Esophagus muscularis mucosa (tissue), 4 donors: ENCODE results near the gene TMEM59L. TPM values are rescaled to one million over a fixed set of nuclear protein-coding genes. Genes with fewer than 3 reads are reported as not detected.

Experiments
- DNase-seq: peaks from one replicate; pipeline ENCODE4 v3.0.0-alpha.2; 2017; ENCODE audit errors: extremely low spot score
- H3K27ac ChIP-seq, 4 donors: fragments of 200-600 bp; sonication (generic); replicated peaks in 1 of 4; 1 replicate in 3 of 4; 2 replicates in 1 of 4; pipeline ENCODE4 v1.5.1; 2016 to 2019; ENCODE audit warnings: mild to moderate bottlenecking in 1 of 4
- H3K27me3 ChIP-seq, 4 donors: fragments of 200-600 bp; sonication (generic); one replicate each; pipeline versions ENCODE4 v1.5.1 to v1.6.0; 2016 to 2019
- H3K36me3 ChIP-seq, 4 donors: fragments of 200-600 bp; sonication (generic); one replicate each; pipeline ENCODE4 v1.5.1; 2016 to 2019
- H3K4me1 ChIP-seq, 4 donors: fragments of 200-600 bp; sonication (generic); one replicate each; pipeline ENCODE4 v1.5.1; 2016 to 2019
- H3K4me3 ChIP-seq, 4 donors: fragments of 200-600 bp; sonication (generic); 1 replicate in 2 of 4; 2 replicates in 2 of 4; pipeline ENCODE4 v1.5.1; 2016 to 2019; ENCODE audit warnings: mild to moderate bottlenecking in 4 of 4, moderate library complexity in 1 of 4
- H3K9me3 ChIP-seq, 4 donors: fragments of 200-600 bp; sonication (generic); 1 replicate in 3 of 4; 2 replicates in 1 of 4; pipeline ENCODE4 v1.5.1; 2016 to 2019
- EP300 ChIP-seq: sonication (generic); formaldehyde crosslinking; IDR thresholded peaks from one replicate; pipeline ENCODE4 v1.6.1; 2017; ENCODE audit warnings: antibody characterized with exemption
- POLR2A ChIP-seq: fragments of 450-650 bp; IDR thresholded peaks from one replicate; pipeline ENCODE4 v1.6.1; 2017; ENCODE audit warnings: antibody characterized with exemption, moderate library complexity, mild to moderate bottlenecking, low read depth
- POLR2AphosphoS5 ChIP-seq, 2 donors: sonication (generic); formaldehyde crosslinking; IDR thresholded peaks; one replicate each; pipeline ENCODE4 v1.6.1; 2017; ENCODE audit warnings: antibody characterized with exemption in 2 of 2
- WGBS: methylation state at CpG from one replicate; pipeline ENCODE4 v1.1.5; 2018; 5-methylcytosine and 5-hydroxymethylcytosine counted together
- intact Hi-C: fragments of 100-400 bp; cut with DNase I; formaldehyde crosslinking; loops from one replicate; pipeline ENCODE4 v1.15.1; 2023
- total RNA-seq, 4 donors: library from RNA; depleted of rRNA; stranded (reverse); fragments of >200 nt; gene quantifications; one replicate each; pipeline versions ENCODE4 v1.1.0 to v1.2.1, GENCODE V29; 2016
- TF ChIP-seq, protein P1 (sequence below), 3 experiments: fragments of 200-600 bp in 2 of 3; fragments of 450-650 bp in 1 of 3; sonication (generic) in 2 of 3; IDR thresholded peaks; one replicate each; pipeline ENCODE4 v1.5.1; 2017 to 2019; ENCODE audit warnings: antibody characterized with exemption in 3 of 3, mild to moderate bottlenecking in 2 of 3, moderate library complexity in 1 of 3

TMEM59L gene
- 1 to 10 TPM; 2.4 to 3.6 (median 2.8) TPM for total RNA-seq

DNA sequence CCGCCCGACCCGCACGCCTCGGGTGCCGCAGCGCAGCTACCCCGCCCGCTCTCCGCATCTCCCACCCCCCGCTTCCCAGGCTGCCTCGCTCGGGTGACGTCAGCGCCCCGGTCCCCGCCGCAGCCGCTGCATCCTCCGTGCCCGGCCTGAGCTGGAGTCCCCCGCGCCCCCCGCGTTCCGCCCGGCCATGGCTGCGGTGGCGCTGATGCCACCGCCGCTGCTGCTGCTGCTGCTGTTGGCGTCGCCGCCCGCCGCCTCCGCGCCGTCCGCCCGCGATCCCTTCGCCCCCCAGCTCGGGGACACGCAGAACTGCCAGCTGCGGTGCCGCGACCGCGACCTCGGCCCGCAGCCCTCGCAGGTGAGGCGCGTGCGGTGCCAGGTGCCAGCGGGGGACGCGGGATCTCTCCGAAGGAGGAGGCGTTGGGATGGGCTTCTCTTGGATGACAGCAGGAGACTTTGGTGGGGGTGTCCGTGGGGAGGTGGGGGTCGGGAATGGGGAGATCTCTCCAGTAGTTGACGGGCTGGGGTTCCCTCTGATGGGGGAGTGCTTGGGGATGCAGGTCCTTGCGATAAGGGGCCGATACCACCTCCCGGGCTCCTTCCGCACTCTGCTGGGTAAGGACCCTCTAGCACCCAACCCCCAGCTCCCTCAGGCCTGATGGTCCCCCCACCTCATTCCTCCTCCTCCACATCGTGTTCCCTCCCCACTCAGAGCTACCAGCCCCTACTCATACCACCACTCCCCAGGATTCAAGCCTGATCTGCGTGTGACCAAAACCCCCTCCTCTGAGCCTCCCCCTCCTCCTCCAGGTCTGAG, at the start of gene TMEM59L:
Gene TMEM59L, plus strand, starts transcription at position 99 of the 817 bp plus-strand sequence. Its CDS starts 89 bp downstream, at position 188.
- 5% methylated on average over 14 of the region's 70 CpGs for WGBS
- TF ChIP-seq POLR2AphosphoS5 (IDR thresholded peaks at IDR 0.05) (no peak), EP300 (no peak), POLR2A (no peak)
- TF ChIP-seq, protein P1, sequence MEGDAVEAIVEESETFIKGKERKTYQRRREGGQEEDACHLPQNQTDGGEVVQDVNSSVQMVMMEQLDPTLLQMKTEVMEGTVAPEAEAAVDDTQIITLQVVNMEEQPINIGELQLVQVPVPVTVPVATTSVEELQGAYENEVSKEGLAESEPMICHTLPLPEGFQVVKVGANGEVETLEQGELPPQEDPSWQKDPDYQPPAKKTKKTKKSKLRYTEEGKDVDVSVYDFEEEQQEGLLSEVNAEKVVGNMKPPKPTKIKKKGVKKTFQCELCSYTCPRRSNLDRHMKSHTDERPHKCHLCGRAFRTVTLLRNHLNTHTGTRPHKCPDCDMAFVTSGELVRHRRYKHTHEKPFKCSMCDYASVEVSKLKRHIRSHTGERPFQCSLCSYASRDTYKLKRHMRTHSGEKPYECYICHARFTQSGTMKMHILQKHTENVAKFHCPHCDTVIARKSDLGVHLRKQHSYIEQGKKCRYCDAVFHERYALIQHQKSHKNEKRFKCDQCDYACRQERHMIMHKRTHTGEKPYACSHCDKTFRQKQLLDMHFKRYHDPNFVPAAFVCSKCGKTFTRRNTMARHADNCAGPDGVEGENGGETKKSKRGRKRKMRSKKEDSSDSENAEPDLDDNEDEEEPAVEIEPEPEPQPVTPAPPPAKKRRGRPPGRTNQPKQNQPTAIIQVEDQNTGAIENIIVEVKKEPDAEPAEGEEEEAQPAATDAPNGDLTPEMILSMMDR (IDR thresholded peaks at IDR 0.05): no peak
- H3K27ac ChIP-seq: no peak within 1 kb of the TSS
- intact Hi-C loops: no loop called here
- no peaks in the 10 kb centered on the region for H3K36me3 ChIP-seq
- peak within 1 kb of the TSS; percentile 58 to 63 (median 62) for H3K4me3 ChIP-seq
- peaks cover 31 to 36% (median 34%) of the 10 kb centered on the region in 4 donors for H3K4me1 ChIP-seq
- no peaks in the 10 kb centered on the region for H3K9me3 ChIP-seq
- no peak for DNase-seq
- peaks cover 7 to 96% (median 46%) of the 10 kb centered on the region in 4 donors for H3K27me3 ChIP-seq

DNA sequence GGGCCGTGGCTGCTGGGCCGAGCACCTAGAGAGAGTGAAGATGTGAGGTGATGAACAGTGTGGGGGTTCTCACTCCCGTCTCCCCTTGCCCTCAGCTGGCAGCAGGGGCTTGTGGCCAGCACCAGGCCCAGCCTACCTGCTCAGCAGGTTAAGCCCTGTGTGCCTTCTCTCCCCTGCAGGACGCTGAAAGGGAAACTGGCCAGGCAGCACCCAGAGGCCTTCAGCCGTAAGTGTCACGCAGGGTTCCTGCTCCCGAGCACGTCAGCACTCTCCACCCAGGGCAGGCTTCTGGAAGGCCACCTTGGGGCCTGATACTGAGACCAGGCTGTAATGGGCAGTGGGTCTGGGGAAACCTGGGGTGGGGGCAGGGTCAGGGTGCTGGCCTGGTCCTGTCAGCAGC, 45.7 kb upstream of the TMEM59L start:
- Histone ChIP-seq H3K27me3 (no peaks in the 10 kb centered on the region), H3K4me1 (peaks cover 6 to 9% (median 7%) of the 10 kb centered on the region in 4 donors), H3K4me3 (no peak overlapping the region), H3K9me3 (no peaks in the 10 kb centered on the region), H3K36me3 (peaks cover 67 to 79% (median 74%) of the 10 kb centered on the region in 4 donors), H3K27ac (no peak overlapping the region)
- no peak for DNase-seq
- intact Hi-C loops: loop anchor here (5.0 kb wide), 1 partner anchor 95 kb away; no protein-coding TSS in a partner anchor
- TF ChIP-seq EP300 (no peak), POLR2A (no peak), POLR2AphosphoS5 (IDR thresholded peaks at IDR 0.05) (no peak)
- TF ChIP-seq, protein P1 (IDR thresholded peaks at IDR 0.05): no peak
- 83% methylated on average over 2 of the region's 8 CpGs for WGBS

- H3K4me1 ChIP-seq: peaks cover 16 to 20% (median 19%) of the 10 kb centered on the region in 4 donors
- H3K27me3 ChIP-seq: no peaks in the 10 kb centered on the region
- intact Hi-C loops: loop anchor here (5.0 kb wide), 1 partner anchor 96 kb away; no protein-coding TSS in a partner anchor
- no peaks in the 10 kb centered on the region for H3K9me3 ChIP-seq
- WGBS: 84% methylated on average over 4 of the region's 15 CpGs
- no peak for DNase-seq
- TF ChIP-seq POLR2A (no peak), EP300 (no peak), POLR2AphosphoS5 (IDR thresholded peaks at IDR 0.05) (no peak)
- TF ChIP-seq, protein P1 (IDR thresholded peaks at IDR 0.05): no peak
- no peak overlapping the region for H3K4me3 ChIP-seq
- no peak overlapping the region for H3K27ac ChIP-seq
- peaks cover 60 to 67% (median 63%) of the 10 kb centered on the region in 4 donors for H3K36me3 ChIP-seq
Measured at GRCh38 chr19:18568367-18568766, 44.3 kb upstream of the TMEM59L start.

DNA sequence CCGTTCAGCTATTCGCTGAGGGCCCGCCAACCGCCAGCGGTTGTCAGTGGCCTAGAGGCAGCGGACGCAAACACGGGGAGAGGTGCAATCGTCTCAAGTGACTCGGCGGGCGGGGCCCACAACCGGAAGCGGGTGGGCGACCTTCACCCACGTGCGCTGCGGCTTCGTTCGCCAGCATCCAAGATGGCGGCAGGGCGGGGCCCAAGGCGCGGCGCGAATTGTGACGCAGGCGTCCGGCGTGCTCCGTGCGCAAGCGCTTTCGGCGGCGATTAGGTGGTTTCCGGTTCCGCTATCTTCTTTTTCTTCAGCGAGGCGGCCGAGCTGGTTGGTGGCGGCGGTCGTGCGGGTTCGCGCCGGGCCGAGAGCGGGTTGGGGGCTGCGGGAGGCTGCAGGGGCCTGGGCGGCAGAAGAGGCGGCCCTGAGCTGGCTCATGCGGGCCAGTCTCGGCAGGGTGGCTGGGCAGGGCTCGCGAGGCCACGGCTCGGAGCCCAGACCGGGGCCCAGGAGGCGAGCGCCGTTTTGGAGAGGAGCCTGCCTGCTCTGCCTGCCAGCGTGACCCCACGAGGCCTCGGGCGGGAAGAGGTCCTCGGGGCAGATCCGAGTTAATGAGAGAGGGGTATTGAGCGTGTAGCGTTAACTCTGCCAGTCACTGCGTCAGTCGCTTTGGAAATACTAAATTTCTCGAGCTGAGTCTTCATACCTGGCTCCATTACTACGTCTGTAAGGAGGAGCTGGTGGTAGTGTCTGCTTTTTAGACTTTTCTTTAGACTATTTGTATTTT, 40.9 kb upstream of the TMEM59L start, which contains the start of gene UBA52:
Gene UBA52, plus strand, starts transcription at position 294 of the 781 bp plus-strand sequence. CDS start 1,444 bp downstream, outside the sequence.
- no peak for TF ChIP-seq EP300
- TF ChIP-seq, protein P1 (IDR thresholded peaks at IDR 0.05): peak in 1 of 3 experiments; percentile 21
- TF ChIP-seq POLR2A: peak; percentile 87
- peak; percentile 97 to 99 for TF ChIP-seq POLR2AphosphoS5 (IDR thresholded peaks at IDR 0.05)
- Histone ChIP-seq H3K36me3 (peaks cover 60 to 67% (median 62%) of the 10 kb centered on the region in 4 donors), H3K27me3 (no peaks in the 10 kb centered on the region), H3K9me3 (no peaks in the 10 kb centered on the region), H3K4me1 (peaks cover 22 to 26% (median 24%) of the 10 kb centered on the region in 4 donors), H3K27ac (peak within 1 kb of the TSS; percentile 92 to 97 (median 94)), H3K4me3 (peak within 1 kb of the TSS; percentile 76 to 96 (median 92))
- intact Hi-C loops: no loop called here
- WGBS: under 1% methylated on average over 65 of the region's 75 CpGs
- peak; percentile 100 for DNase-seq
